PC-3 (cell line): Measurements from ENCODE around the gene C3orf52. TPM values are rescaled to one million over a fixed set of nuclear protein-coding genes. Genes with fewer than 3 reads are reported as not detected.
"Not testable (repeated sequence)": the region's sequence is repeated elsewhere in the genome, so short reads cannot be mapped to it uniquely, and the experiment has no call there.

Experiments
- ATAC-seq: fragments of 200-7000 bp; cut with Tn5 transposase; 2 replicates; pipeline ENCODE4 v1.9.1; 2020; ENCODE audit warnings: mild to moderate bottlenecking, moderate library complexity
- Bru-seq: library from RNA; stranded (reverse); fragments of 400-500 nt; gene quantifications from one replicate; lab custom pipeline; 2021; lab: Mats Ljungman, UMichigan
- BruChase-seq, 2 experiments: library from RNA; stranded (reverse); fragments of 400-500 nt; gene quantifications; one replicate each; lab custom pipeline; 2021; lab: Mats Ljungman, UMichigan
- BruUV-seq: library from RNA; stranded (reverse); fragments of 400-500 nt; replicated peaks from 2 replicates; lab custom pipeline; 2021; lab: Mats Ljungman, UMichigan
- CTCF ChIA-PET: fragments of 300-600 bp; sonication (Branson Sonifier 250); formaldehyde crosslinking; loops from one replicate; lab custom pipeline; 2022; ENCODE audit warnings: antibody characterized with exemption; lab: Charles Lee
- POLR2A ChIA-PET: fragments of 300-600 bp; sonication (Branson Sonifier 250); formaldehyde crosslinking; loops from one replicate; lab custom pipeline; 2022; ENCODE audit warnings: antibody characterized with exemption; ENCODE audit not compliant: unreplicated experiment; lab: Charles Lee
- DNase-seq: peaks from one replicate; pipeline ENCODE4 v3.0.0-alpha.2; 2015
- H2AFZ ChIP-seq: fragments of 300-600 bp; sonication (generic); 2 replicates; pipeline ENCODE4 v1.6.0; 2016; ENCODE audit warnings: antibody characterized with exemption, low read length
- H3F3A ChIP-seq: fragments of 300-600 bp; sonication (generic); one replicate; pipeline ENCODE4 v1.6.0; 2017; ENCODE audit warnings: antibody characterized with exemption, low read length, control low read depth, mild to moderate bottlenecking; ENCODE audit not compliant: unreplicated experiment
- H3K27ac ChIP-seq: fragments of 300-600 bp; sonication (generic); 2 replicates; pipeline ENCODE4 v1.5.1; 2016; ENCODE audit warnings: mild to moderate bottlenecking, low read length
- H3K27me3 ChIP-seq: fragments of 300-600 bp; sonication (generic); 2 replicates; pipeline ENCODE4 v1.6.1; 2016; ENCODE audit warnings: low read length, mixed read lengths
- H3K36me3 ChIP-seq: fragments of 300-600 bp; sonication (generic); 2 replicates; pipeline ENCODE4 v1.6.1; 2016; ENCODE audit warnings: low read depth, mixed run types, low read length, mixed read lengths
- H3K4me1 ChIP-seq: fragments of 300-600 bp; sonication (generic); 2 replicates; pipeline ENCODE4 v1.5.1; 2016; ENCODE audit warnings: low read length; ENCODE audit not compliant: insufficient read depth
- H3K4me2 ChIP-seq: fragments of 300-600 bp; sonication (generic); 2 replicates; pipeline ENCODE4 v1.6.0; 2016; ENCODE audit warnings: low read length
- H3K4me3 ChIP-seq: fragments of 300-600 bp; sonication (generic); 2 replicates; pipeline ENCODE4 v1.5.1; 2016; ENCODE audit warnings: mild to moderate bottlenecking, low read length, mixed read lengths
- H3K79me2 ChIP-seq: fragments of 300-600 bp; sonication (generic); 2 replicates; pipeline ENCODE4 v1.6.1; 2017; ENCODE audit warnings: low read length, mixed read lengths
- H3K9ac ChIP-seq: fragments of 300-600 bp; sonication (generic); 2 replicates; pipeline ENCODE4 v1.6.0; 2016; ENCODE audit warnings: mild to moderate bottlenecking, low read length
- H3K9me2 ChIP-seq: fragments of 300-600 bp; sonication (generic); replicated peaks from 2 replicates; pipeline ENCODE4 v1.6.1; 2016; ENCODE audit warnings: mixed run types, low read length, mixed read lengths
- H3K9me3 ChIP-seq: fragments of 300-600 bp; sonication (generic); 2 replicates; pipeline ENCODE4 v1.6.1; 2016; ENCODE audit warnings: low read length, mixed read lengths
- H4K20me1 ChIP-seq: fragments of 300-600 bp; sonication (generic); 2 replicates; pipeline ENCODE4 v1.6.1; 2016; ENCODE audit warnings: low read length, mixed read lengths
- EZH2 ChIP-seq: fragments of 300-600 bp; sonication (generic); IDR thresholded peaks from one replicate; pipeline ENCODE4 v1.6.1; 2017; ENCODE audit warnings: antibody characterized with exemption, mild to moderate bottlenecking, low read length; ENCODE audit not compliant: unreplicated experiment
- EZH2phosphoT487 ChIP-seq: fragments of 300-600 bp; sonication (generic); IDR thresholded peaks from 2 replicates; pipeline ENCODE4 v1.6.1; 2018; ENCODE audit warnings: mild to moderate bottlenecking, antibody characterized with exemption, low read length, borderline replicate concordance
- intact Hi-C: fragments of 100-400 bp; cut with micrococcal nuclease; formaldehyde crosslinking; loops from 2 replicates; pipeline ENCODE4 v1.9.0; 2023
- long read RNA-seq: library from polyadenylated mRNA; unstranded; transcript quantifications from one replicate; pipeline ENCODE4 v2.0.0, GENCODE V29; 2021; ENCODE audit not compliant: unreplicated experiment
- total RNA-seq: library from RNA; depleted of rRNA; stranded (reverse); fragments of >200 nt; gene quantifications from 2 replicates; pipeline ENCODE4 v1.2.3, GENCODE V29; 2014; rRNA removed
- TF ChIP-seq, protein P1 (sequence below): fragments of 300-600 bp; sonication (generic); conservative IDR thresholded peaks from 2 replicates; pipeline ENCODE4 v1.5.1; 2017; ENCODE audit warnings: antibody characterized with exemption, low read depth, mild to moderate bottlenecking, low read length

The C3orf52 gene, protein sequence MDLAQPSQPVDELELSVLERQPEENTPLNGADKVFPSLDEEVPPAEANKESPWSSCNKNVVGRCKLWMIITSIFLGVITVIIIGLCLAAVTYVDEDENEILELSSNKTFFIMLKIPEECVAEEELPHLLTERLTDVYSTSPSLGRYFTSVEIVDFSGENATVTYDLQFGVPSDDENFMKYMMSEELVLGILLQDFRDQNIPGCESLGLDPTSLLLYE
- total RNA-seq (14.8 and 16.7 TPM in 2 replicates), Bru-seq, nascent RNA (percentile 85 among the genes with signal in this experiment), BruChase-seq, experiment 1, labeled RNA remaining after a 6-hour chase (percentile 76 among the genes with signal in this experiment), BruChase-seq, experiment 2, labeled RNA remaining after a 2-hour chase (percentile 80 among the genes with signal in this experiment)
- long read RNA-seq, transcript C3orf52-201 (6 exons, 2,277 nt) = major isoform, 13 of 29 reads
- long read RNA-seq, partial matches to known transcripts = 0 of 29 reads
- long read RNA-seq, other reads (novel, unspliced or antisense) = 16 of 29 reads

DNA sequence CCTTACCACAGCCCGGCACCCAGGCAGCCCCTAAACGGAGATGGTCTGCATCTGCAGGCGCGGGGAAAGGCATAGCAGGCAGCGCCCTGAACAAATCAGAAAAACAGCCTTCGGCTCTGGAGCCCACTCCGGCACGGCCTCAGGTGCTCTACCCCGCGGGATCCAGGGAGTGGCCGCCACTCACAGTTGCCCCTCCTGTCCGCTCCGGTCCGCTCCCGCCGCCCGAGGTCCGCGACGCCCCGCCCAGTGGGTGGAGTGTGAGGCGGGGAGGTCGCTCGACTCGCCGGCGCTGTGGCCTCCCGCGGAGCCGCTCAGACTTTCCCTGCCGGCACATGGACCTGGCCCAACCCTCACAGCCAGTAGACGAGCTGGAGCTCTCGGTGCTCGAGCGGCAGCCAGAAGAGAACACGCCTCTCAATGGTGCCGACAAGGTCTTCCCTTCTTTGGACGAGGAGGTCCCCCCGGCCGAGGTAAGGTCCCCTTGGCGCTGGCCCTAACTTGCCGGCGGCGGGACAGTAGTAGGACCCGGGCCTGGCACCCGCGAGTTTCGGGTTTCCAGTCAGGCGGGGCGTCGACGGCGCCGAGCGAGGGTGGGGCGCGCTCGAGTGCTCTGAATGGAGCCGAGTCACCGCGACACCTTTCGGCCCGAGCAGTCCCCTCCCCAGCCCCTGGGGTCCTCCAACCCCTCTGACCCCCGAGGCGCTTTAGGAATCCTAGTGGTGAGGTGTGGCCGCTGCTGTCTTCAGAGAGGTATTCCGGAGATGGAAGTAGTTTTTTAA is at the start of gene C3orf52:
TSS of gene C3orf52 (plus strand) at position 314 of the 779 bp plus-strand sequence. CDS start at position 333, 19 bp downstream.
- peaks cover 46% of the 10 kb centered on the region for H3K79me2 ChIP-seq
- no peaks in the 10 kb centered on the region for H3K9me3 ChIP-seq
- POLR2A ChIA-PET = interaction anchor here (0.6 to 1.0 kb wide), 4 partner anchors 11 to 47 kb away, joined by 3 to 6 read pairs (median 3); no protein-coding TSS in a partner anchor
- no peaks in the 10 kb centered on the region for H3K36me3 ChIP-seq
- DNase-seq (peak; percentile 91), ATAC-seq (peak; percentile 88)
- H2AFZ ChIP-seq = peak within 1 kb of the TSS; percentile 97
- peak within 1 kb of the TSS; percentile 96 for H3K9ac ChIP-seq
- no peaks in the 10 kb centered on the region for H3F3A ChIP-seq
- TF ChIP-seq EZH2 (no peak), EZH2phosphoT487 (no peak)
- TF ChIP-seq, protein P1, sequence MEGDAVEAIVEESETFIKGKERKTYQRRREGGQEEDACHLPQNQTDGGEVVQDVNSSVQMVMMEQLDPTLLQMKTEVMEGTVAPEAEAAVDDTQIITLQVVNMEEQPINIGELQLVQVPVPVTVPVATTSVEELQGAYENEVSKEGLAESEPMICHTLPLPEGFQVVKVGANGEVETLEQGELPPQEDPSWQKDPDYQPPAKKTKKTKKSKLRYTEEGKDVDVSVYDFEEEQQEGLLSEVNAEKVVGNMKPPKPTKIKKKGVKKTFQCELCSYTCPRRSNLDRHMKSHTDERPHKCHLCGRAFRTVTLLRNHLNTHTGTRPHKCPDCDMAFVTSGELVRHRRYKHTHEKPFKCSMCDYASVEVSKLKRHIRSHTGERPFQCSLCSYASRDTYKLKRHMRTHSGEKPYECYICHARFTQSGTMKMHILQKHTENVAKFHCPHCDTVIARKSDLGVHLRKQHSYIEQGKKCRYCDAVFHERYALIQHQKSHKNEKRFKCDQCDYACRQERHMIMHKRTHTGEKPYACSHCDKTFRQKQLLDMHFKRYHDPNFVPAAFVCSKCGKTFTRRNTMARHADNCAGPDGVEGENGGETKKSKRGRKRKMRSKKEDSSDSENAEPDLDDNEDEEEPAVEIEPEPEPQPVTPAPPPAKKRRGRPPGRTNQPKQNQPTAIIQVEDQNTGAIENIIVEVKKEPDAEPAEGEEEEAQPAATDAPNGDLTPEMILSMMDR = no peak; the same call in 1 of the 2 replicates
- BruUV-seq = TSS peak; percentile 41
- peaks cover 36% of the 10 kb centered on the region for H4K20me1 ChIP-seq
- intact Hi-C loops = loop anchor here (1.0 to 5.0 kb wide), 3 partner anchors 11 to 99 kb away; no protein-coding TSS in a partner anchor
- peak within 1 kb of the TSS; percentile 88 for H3K4me2 ChIP-seq
- peaks cover 44% of the 10 kb centered on the region for H3K4me1 ChIP-seq
- H3K27me3 ChIP-seq = no peaks in the 10 kb centered on the region
- H3K4me3 ChIP-seq = peak within 1 kb of the TSS; percentile 94
- peak within 1 kb of the TSS; percentile 93 for H3K27ac ChIP-seq
- no peaks in the 10 kb centered on the region for H3K9me2 ChIP-seq
- CTCF ChIA-PET = interaction anchor here (0.7 to 0.9 kb wide), 2 partner anchors 25 to 97 kb away, joined by 3 read pairs; no protein-coding TSS in a partner anchor

DNA sequence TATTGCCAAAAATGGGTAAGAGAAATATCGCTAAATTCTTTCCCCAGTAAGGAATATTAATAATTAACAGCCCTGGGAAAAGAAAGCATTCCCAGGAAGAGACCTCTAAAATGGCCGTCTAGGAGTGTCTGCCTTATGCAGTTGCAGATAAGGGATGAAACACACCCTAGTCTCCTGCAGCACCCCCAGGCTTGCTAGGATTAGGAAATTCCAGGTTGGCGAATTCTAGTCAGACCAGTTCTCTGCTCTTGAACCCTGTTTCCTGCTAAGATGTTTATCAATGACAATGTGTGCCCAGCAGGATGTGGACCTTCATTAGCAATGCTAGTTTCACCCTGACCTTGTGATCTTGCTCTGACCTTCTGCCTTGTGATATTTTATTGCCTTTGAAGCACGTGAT is 49.0 kb upstream of the C3orf52 start:
- DNase-seq, ATAC-seq, H3F3A ChIP-seq, H3K9ac ChIP-seq, H3K9me3 ChIP-seq, H3K27ac ChIP-seq, H3K27me3 ChIP-seq, H3K79me2 ChIP-seq, intact Hi-C loops, POLR2A ChIA-PET, H3K4me3 ChIP-seq, CTCF ChIA-PET, H3K36me3 ChIP-seq, H3K4me2 ChIP-seq, H4K20me1 ChIP-seq, H2AFZ ChIP-seq, BruUV-seq, H3K4me1 ChIP-seq, H3K9me2 ChIP-seq: not testable (repeated sequence)

DNA sequence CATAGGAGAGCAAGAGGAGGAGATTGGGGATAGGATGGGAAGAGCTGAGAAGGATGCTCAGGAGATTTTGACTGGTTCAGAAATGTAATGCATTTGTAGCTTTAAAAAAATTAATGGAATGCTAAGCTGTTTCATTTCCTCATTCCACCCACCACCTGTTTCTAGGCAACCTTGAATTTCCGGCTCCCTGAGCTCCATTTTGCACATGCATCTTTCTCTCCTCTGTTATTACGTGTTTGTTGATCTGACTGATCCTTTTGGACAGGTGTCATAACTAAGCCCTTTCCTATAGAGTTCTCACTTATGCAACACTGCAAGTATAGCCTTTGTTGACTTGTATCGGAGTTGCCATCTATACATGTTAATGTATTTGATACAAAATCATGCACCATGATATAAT is 47.3 kb upstream of the C3orf52 start:
- no TSS peak for BruUV-seq
- CTCF ChIA-PET = no interaction called here
- TF ChIP-seq, protein P1 = no peak
- no peak for TF ChIP-seq EZH2
- no peak for TF ChIP-seq EZH2phosphoT487

More for the DNA sequence above, 47.3 kb upstream of the C3orf52 start:
- no peak overlapping the region for H2AFZ ChIP-seq
- no peaks in the 10 kb centered on the region for H3K27me3 ChIP-seq
- POLR2A ChIA-PET = interaction anchor here (0.6 kb wide), 2 partner anchors 47 to 657 kb away, joined by 3 to 4 read pairs; partner anchors contain the start of gene C3orf52
- no peaks in the 10 kb centered on the region for H4K20me1 ChIP-seq
- no peaks in the 10 kb centered on the region for H3F3A ChIP-seq
- H3K27ac ChIP-seq = no peak overlapping the region
- H3K9me2 ChIP-seq = no peaks in the 10 kb centered on the region
- H3K36me3 ChIP-seq = no peaks in the 10 kb centered on the region
- H3K79me2 ChIP-seq = no peaks in the 10 kb centered on the region
- peak; percentile 17 for DNase-seq
- H3K9me3 ChIP-seq = no peaks in the 10 kb centered on the region
- intact Hi-C loops = no loop called here
- H3K4me3 ChIP-seq = no peak overlapping the region
- ATAC-seq = no peak
- H3K4me1 ChIP-seq = peaks cover 11% of the 10 kb centered on the region
- H3K4me2 ChIP-seq = no peak overlapping the region
- no peak overlapping the region for H3K9ac ChIP-seq
